Endothelial cell of umbilical vein (primary cell): ENCODE data around the gene P2RX2. TPM values are rescaled to one million over a fixed set of nuclear protein-coding genes. Genes with fewer than 3 reads are reported as not detected.

Source experiments
- BruUV-seq: library from RNA; stranded (reverse); fragments of 400-500 nt; replicated peaks from 2 replicates; lab custom pipeline; 2021; lab: Mats Ljungman, UMichigan
- CTCF ChIA-PET: fragments of 300-600, 350-600 bp; sonication (Branson Sonifier 250); formaldehyde crosslinking; loops from one replicate; lab custom pipeline; 2021; ENCODE audit warnings: antibody characterized with exemption, inconsistent platforms; lab: Charles Lee
- POLR2A ChIA-PET: fragments of 300-600, 350-600 bp; sonication (Branson Sonifier 250); formaldehyde crosslinking; loops from one replicate; lab custom pipeline; 2021; ENCODE audit warnings: antibody characterized with exemption, inconsistent platforms; lab: Charles Lee
- DNase-seq: peaks from one replicate; pipeline ENCODE4 v3.0.0-alpha.2; 2011; ENCODE audit warnings: low read depth, low spot score
- FAIRE-seq: peaks from 2 replicates; lab custom pipeline; 2011; peaks lifted over from hg19 to GRCh38; lab: Jason Lieb, UNC
- H2AFZ ChIP-seq: 2 replicates; pipeline ENCODE4 v1.6.0; 2012; ENCODE audit warnings: low read depth, low read length, control low read depth, inconsistent platforms
- H3K27ac ChIP-seq: 2 replicates; pipeline ENCODE4 v1.5.1; 2011; ENCODE audit warnings: low read depth, mild to moderate bottlenecking, control low read depth, low read length, moderate library complexity; ENCODE audit not compliant: insufficient read depth
- H3K27me3 ChIP-seq, 2 experiments: 2 replicates each; pipeline versions ENCODE4 v1.6.0 to v1.6.1; 2011; ENCODE audit warnings: low read length in 2 of 2, mixed read lengths in 1 of 2; ENCODE audit not compliant: control insufficient read depth in 2 of 2, insufficient read depth in 2 of 2
- H3K36me3 ChIP-seq, 2 experiments: 2 replicates in 1 of 2; 3 replicates in 1 of 2; pipeline ENCODE4 v1.5.1; 2011; ENCODE audit warnings: low read length in 2 of 2, mild to moderate bottlenecking in 1 of 2, moderate library complexity in 1 of 2; ENCODE audit not compliant: control insufficient read depth in 2 of 2, insufficient read depth in 2 of 2; ENCODE audit errors: extremely low read depth in 1 of 2
- H3K4me1 ChIP-seq: 3 replicates; pipeline ENCODE4 v1.5.1; 2011; ENCODE audit warnings: mild to moderate bottlenecking, low read length; ENCODE audit not compliant: control insufficient read depth, insufficient read depth; ENCODE audit errors: extremely low read depth
- H3K4me2 ChIP-seq: 2 replicates; pipeline ENCODE4 v1.6.1; 2011; ENCODE audit warnings: low read length, control low read depth, mixed read lengths; ENCODE audit not compliant: insufficient read depth
- H3K4me3 ChIP-seq, 3 experiments: fragments of 200-600 bp in 1 of 3; sonication (generic), shearing (Covaris generic) in 1 of 3; replicated peaks in 1 of 3; 2 replicates each; pipeline ENCODE4 v1.5.1; 2011 to 2016; ENCODE audit warnings: control low read depth in 3 of 3, low read length in 3 of 3, mild to moderate bottlenecking in 2 of 3, inconsistent platforms in 1 of 3, low read depth in 1 of 3, moderate library complexity in 1 of 3; ENCODE audit not compliant: insufficient read depth in 1 of 3
- H3K79me2 ChIP-seq: 2 replicates; pipeline ENCODE4 v1.6.0; 2012; ENCODE audit warnings: low read length, inconsistent platforms; ENCODE audit not compliant: control insufficient read depth, insufficient read depth
- H3K9ac ChIP-seq: replicated peaks from 2 replicates; pipeline ENCODE3; 2011; ENCODE audit warnings: low read length, control low read depth; ENCODE audit not compliant: insufficient read depth; ENCODE audit errors: extremely low read depth
- H3K9me1 ChIP-seq: replicated peaks from 3 replicates; pipeline ENCODE4 v1.6.0; 2011; ENCODE audit warnings: mild to moderate bottlenecking, low read length; ENCODE audit not compliant: control insufficient read depth, insufficient read depth; ENCODE audit errors: extremely low read depth
- H3K9me3 ChIP-seq: replicated peaks from 2 replicates; pipeline ENCODE4 v1.5.1; 2012; ENCODE audit warnings: low read length, inconsistent platforms; ENCODE audit not compliant: control insufficient read depth, insufficient read depth
- H4K20me1 ChIP-seq: replicated peaks from 2 replicates; pipeline ENCODE3; 2011; ENCODE audit warnings: mild to moderate bottlenecking, low read length; ENCODE audit not compliant: control insufficient read depth, insufficient read depth; ENCODE audit errors: extremely low read depth
- CTCF ChIP-seq, 2 donors: IDR thresholded peaks; 1 replicate in 1 of 2; 2 replicates in 1 of 2; pipeline ENCODE4 v1.5.1; 2011; ENCODE audit warnings: low read length in 2 of 2, mild to moderate bottlenecking in 2 of 2, moderate library complexity in 2 of 2, control low read depth in 1 of 2, inconsistent platforms in 1 of 2, low read depth in 1 of 2; ENCODE audit not compliant: insufficient read depth in 1 of 2; ENCODE audit errors: extremely low read depth in 1 of 2
- EZH2 ChIP-seq: IDR thresholded peaks from 2 replicates; pipeline ENCODE4 v1.6.1; 2012; ENCODE audit warnings: borderline replicate concordance, low read depth, mild to moderate bottlenecking, moderate library complexity, low read length, inconsistent platforms; ENCODE audit not compliant: severe bottlenecking
- FOS ChIP-seq: IDR thresholded peaks from 2 replicates; pipeline ENCODE4 v1.6.1; 2011; ENCODE audit warnings: mild to moderate bottlenecking, low read length, moderate library complexity, borderline replicate concordance; ENCODE audit not compliant: insufficient read depth
- GATA2 ChIP-seq: IDR thresholded peaks from 2 replicates; pipeline ENCODE4 v1.7.0; 2011; ENCODE audit warnings: low read depth, mild to moderate bottlenecking, moderate library complexity, mixed read lengths, low read length; ENCODE audit not compliant: insufficient read length, insufficient read depth
- JUN ChIP-seq: IDR thresholded peaks from 2 replicates; pipeline ENCODE4 v1.6.1; 2011; ENCODE audit warnings: borderline replicate concordance, low read depth; ENCODE audit not compliant: insufficient read length, insufficient read depth
- MAX ChIP-seq: IDR thresholded peaks from 2 replicates; pipeline ENCODE4 v1.6.1; 2011; ENCODE audit not compliant: insufficient read depth, insufficient read length
- MYC ChIP-seq: IDR thresholded peaks from one replicate; pipeline ENCODE4 v1.6.1; 2011; ENCODE audit warnings: mild to moderate bottlenecking, low read depth, low read length
- POLR2A ChIP-seq: IDR thresholded peaks from 2 replicates; pipeline ENCODE4 v1.6.1; 2012; ENCODE audit warnings: low read depth, mild to moderate bottlenecking, control low read depth, low read length
- POLR2AphosphoS5 ChIP-seq: IDR thresholded peaks from 2 replicates; pipeline ENCODE4 v1.6.1; 2012; ENCODE audit warnings: low read depth, mild to moderate bottlenecking, control low read depth, low read length, moderate library complexity; ENCODE audit not compliant: insufficient read depth
- dilution Hi-C: fragments of 300-500 bp; cut with MboI; formaldehyde crosslinking; loops from one replicate; pipeline ENCODE4 v1.15.0; 2019; ENCODE audit warnings: low sequenced_read_pairs; ENCODE audit not compliant: extremely low pct_ligation_motif_present
- intact Hi-C: fragments of 100-400 bp; cut with micrococcal nuclease; formaldehyde crosslinking; loops from one replicate; pipeline ENCODE4 v1.10.0; 2022
- polyA plus RNA-seq, 4 experiments: library from polyadenylated mRNA; depleted of rRNA in 3 of 4; stranded (reverse) in 3 of 4; unstranded in 1 of 4; fragments of >200 nt; gene quantifications; 2 replicates each; pipeline versions ENCODE4 v1.2.1 to v1.2.3, GENCODE V29; 2011 to 2012; ENCODE audit warnings: missing spikeins in 1 of 4
- total RNA-seq: library from RNA; stranded (reverse); gene quantifications from 2 replicates; pipeline ENCODE4 v1.2.3, GENCODE V29; 2021

Gene P2RX2
- total and polyA plus RNA-seq, 2 donors (not counting 3 experiments of a cell fraction or from before 2014, with no cell fraction given): not detected

- H3K27ac ChIP-seq: no peak overlapping the region
- FAIRE-seq: no peak
- peaks cover 8 to 9% of the 10 kb centered on the region in 2 experiments for H3K36me3 ChIP-seq
- no peaks in the 10 kb centered on the region for H3K27me3 ChIP-seq
- H3K4me1 ChIP-seq: no peaks in the 10 kb centered on the region
- no peaks in the 10 kb centered on the region for H3K9me3 ChIP-seq
- intact Hi-C loops (no loop called here), dilution Hi-C loops (no loop called here)
- TF ChIP-seq GATA2: no peak
- TF ChIP-seq MYC: no peak
- no peak for TF ChIP-seq CTCF (IDR thresholded peaks at IDR 0.05; ENCODE audit: extremely low read depth in 1 of 2, insufficient read depth in 1 of 2, low read depth in 1 of 2, low read length in 2 of 2)
- no peak for TF ChIP-seq JUN
- TF ChIP-seq MAX: no peak
- TF ChIP-seq EZH2: no peak
- no peak for TF ChIP-seq FOS
- TF ChIP-seq POLR2A: no peak
- no peak for TF ChIP-seq POLR2AphosphoS5
- no peaks in the 10 kb centered on the region for H3K9me1 ChIP-seq
- no peak overlapping the region for H3K4me2 ChIP-seq
- no peak overlapping the region for H3K9ac ChIP-seq
- ChIA-PET CTCF (interaction anchor here (1.2 to 3.6 kb wide), 2 partner anchors 9 to 31 kb away, joined by 3 to 22 read pairs; no protein-coding TSS in a partner anchor), POLR2A (no interaction called here)
- H2AFZ ChIP-seq: no peak overlapping the region
- no peaks in the 10 kb centered on the region for H3K79me2 ChIP-seq
- H4K20me1 ChIP-seq: no peaks in the 10 kb centered on the region
- BruUV-seq: no TSS peak
- DNase-seq: no peak
- H3K4me3 ChIP-seq: no peak overlapping the region
These were observed 29.3 kb downstream of the P2RX2 start for GRCh38 chr12:132647858-132648257.
